ENCODE results near the gene ATG9B. TPM values are rescaled to one million over a fixed set of nuclear protein-coding genes. Genes with fewer than 3 reads are reported as not detected.

Gene ATG9B
- total and polyA plus RNA-seq, 2 of the 13 experiments (the other 11 are each of a cell fraction or from before 2014, with no cell fraction given), result 0.24 TPM; not detected in 1

DNA sequence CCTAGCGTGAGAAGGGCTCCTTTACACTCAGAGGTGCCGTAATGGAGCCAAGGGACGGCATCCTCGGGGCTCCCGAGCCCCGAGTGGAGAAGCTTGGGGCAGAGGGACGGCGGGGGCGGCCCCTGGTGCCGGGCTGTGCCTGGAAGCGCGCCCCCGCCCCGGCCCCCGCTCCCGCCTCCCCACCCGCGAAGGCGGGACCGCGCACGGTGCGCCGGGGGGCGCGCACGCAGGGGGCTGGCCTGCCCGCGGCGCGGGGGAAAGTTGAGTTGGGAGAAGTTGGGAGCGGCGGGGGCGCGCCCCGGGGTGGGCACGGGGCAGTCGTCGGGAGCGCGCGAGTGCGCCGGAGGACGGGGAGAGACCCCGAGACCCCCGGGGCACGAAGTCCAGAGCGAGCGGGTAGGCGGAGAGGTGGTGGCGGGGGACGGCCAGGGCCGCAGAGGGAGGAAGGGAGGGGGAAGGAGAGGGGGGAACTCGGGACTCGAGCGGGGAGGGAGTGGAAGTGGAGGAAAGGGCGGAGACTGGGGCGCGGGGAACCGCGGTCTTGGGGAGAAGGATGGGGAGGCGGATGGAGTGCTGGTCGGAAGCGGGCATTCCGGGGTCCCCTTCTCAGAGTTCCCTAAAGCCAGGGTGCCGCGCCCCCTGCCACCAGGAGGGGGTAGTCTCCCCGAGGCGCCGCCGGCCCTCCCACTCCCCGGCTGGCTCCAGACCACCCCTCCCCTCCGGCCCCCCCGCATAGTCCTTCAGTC is 35.2 kb upstream of the ATG9B start, which contains the start of gene SLC4A2 (continued):
- TF ChIP-seq RARA (CRISPR knock-in tag; IDR thresholded peaks at IDR 0.05) (no peak), ZNF776 (CRISPR knock-in tag; IDR thresholded peaks at IDR 0.05) (peak; percentile 17; the same call in 1 of the 2 replicates), RBM39 (IDR thresholded peaks at IDR 0.05; ENCODE audit: low read depth, low read length, poor library complexity, severe bottlenecking) (peak; percentile 19), ZBTB21 (CRISPR knock-in tag; IDR thresholded peaks at IDR 0.05) (no peak), HNRNPUL1 (IDR thresholded peaks at IDR 0.05; ENCODE audit: low read depth, low read length) (no peak), ZNF773 (CRISPR knock-in tag; IDR thresholded peaks at IDR 0.05; ENCODE audit: borderline replicate concordance) (no peak), NFATC3 (CRISPR knock-in tag; IDR thresholded peaks at IDR 0.05) (no peak), ZFP82 (CRISPR knock-in tag; IDR thresholded peaks at IDR 0.05; ENCODE audit: borderline replicate concordance) (no peak), TMF1 (CRISPR knock-in tag; IDR thresholded peaks at IDR 0.05; ENCODE audit: low read depth) (0 out of 2 replicates have a peak, but pooled peaks have one; percentile 29), TCF7 (IDR thresholded peaks at IDR 0.05; ENCODE audit: low read depth) (no peak), ZNF331 (CRISPR knock-in tag; IDR thresholded peaks at IDR 0.05) (no peak), MIER3 (CRISPR knock-in tag; IDR thresholded peaks at IDR 0.05; ENCODE audit: borderline replicate concordance) (no peak), KDM4B (CRISPR knock-in tag; IDR thresholded peaks at IDR 0.05) (no peak), ZC3H4 (CRISPR knock-in tag; IDR thresholded peaks at IDR 0.05; ENCODE audit: borderline replicate concordance) (no peak), ZBTB38 (CRISPR knock-in tag; IDR thresholded peaks at IDR 0.05) (peak; percentile 16; the same call in 1 of the 2 replicates), ZNF878 (CRISPR knock-in tag; IDR thresholded peaks at IDR 0.05) (no peak), RBFOX2 (IDR thresholded peaks at IDR 0.05; ENCODE audit: low read depth, low read length) (peak; percentile 65), TSC22D2 (CRISPR knock-in tag; IDR thresholded peaks at IDR 0.05; ENCODE audit: borderline replicate concordance) (no peak), ZNF530 (CRISPR knock-in tag; IDR thresholded peaks at IDR 0.05; ENCODE audit: low read depth) (no peak), ZNF850 (CRISPR knock-in tag; conservative IDR thresholded peaks at IDR 0.05) (no peak)
- TF ChIP-seq, protein P1, sequence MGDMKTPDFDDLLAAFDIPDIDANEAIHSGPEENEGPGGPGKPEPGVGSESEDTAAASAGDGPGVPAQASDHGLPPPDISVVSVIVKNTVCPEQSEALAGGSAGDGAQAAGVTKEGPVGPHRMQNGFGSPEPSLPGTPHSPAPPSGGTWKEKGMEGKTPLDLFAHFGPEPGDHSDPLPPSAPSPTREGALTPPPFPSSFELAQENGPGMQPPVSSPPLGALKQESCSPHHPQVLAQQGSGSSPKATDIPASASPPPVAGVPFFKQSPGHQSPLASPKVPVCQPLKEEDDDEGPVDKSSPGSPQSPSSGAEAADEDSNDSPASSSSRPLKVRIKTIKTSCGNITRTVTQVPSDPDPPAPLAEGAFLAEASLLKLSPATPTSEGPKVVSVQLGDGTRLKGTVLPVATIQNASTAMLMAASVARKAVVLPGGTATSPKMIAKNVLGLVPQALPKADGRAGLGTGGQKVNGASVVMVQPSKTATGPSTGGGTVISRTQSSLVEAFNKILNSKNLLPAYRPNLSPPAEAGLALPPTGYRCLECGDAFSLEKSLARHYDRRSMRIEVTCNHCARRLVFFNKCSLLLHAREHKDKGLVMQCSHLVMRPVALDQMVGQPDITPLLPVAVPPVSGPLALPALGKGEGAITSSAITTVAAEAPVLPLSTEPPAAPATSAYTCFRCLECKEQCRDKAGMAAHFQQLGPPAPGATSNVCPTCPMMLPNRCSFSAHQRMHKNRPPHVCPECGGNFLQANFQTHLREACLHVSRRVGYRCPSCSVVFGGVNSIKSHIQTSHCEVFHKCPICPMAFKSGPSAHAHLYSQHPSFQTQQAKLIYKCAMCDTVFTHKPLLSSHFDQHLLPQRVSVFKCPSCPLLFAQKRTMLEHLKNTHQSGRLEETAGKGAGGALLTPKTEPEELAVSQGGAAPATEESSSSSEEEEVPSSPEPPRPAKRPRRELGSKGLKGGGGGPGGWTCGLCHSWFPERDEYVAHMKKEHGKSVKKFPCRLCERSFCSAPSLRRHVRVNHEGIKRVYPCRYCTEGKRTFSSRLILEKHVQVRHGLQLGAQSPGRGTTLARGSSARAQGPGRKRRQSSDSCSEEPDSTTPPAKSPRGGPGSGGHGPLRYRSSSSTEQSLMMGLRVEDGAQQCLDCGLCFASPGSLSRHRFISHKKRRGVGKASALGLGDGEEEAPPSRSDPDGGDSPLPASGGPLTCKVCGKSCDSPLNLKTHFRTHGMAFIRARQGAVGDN (CRISPR knock-in tag; IDR thresholded peaks at IDR 0.05), result 0 out of 2 replicates have a peak, but pooled peaks have one; percentile 28
- TF ChIP-seq, protein P2, sequence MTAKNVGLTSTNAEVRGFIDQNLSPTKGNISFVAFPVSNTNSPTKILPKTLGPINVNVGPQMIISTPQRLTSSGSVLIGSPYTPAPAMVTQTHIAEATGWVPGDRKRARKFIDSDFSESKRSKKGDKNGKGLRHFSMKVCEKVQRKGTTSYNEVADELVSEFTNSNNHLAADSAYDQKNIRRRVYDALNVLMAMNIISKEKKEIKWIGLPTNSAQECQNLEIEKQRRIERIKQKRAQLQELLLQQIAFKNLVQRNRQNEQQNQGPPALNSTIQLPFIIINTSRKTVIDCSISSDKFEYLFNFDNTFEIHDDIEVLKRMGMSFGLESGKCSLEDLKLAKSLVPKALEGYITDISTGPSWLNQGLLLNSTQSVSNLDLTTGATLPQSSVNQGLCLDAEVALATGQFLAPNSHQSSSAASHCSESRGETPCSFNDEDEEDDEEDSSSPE (CRISPR knock-in tag; IDR thresholded peaks at IDR 0.05), result peak; percentile 24; the same call in 1 of the 2 replicates
- TF ChIP-seq, protein P3, sequence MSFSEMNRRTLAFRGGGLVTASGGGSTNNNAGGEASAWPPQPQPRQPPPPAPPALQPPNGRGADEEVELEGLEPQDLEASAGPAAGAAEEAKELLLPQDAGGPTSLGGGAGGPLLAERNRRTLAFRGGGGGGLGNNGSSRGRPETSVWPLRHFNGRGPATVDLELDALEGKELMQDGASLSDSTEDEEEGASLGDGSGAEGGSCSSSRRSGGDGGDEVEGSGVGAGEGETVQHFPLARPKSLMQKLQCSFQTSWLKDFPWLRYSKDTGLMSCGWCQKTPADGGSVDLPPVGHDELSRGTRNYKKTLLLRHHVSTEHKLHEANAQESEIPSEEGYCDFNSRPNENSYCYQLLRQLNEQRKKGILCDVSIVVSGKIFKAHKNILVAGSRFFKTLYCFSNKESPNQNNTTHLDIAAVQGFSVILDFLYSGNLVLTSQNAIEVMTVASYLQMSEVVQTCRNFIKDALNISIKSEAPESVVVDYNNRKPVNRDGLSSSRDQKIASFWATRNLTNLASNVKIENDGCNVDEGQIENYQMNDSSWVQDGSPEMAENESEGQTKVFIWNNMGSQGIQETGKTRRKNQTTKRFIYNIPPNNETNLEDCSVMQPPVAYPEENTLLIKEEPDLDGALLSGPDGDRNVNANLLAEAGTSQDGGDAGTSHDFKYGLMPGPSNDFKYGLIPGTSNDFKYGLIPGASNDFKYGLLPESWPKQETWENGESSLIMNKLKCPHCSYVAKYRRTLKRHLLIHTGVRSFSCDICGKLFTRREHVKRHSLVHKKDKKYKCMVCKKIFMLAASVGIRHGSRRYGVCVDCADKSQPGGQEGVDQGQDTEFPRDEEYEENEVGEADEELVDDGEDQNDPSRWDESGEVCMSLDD (CRISPR knock-in tag; IDR thresholded peaks at IDR 0.05; ENCODE audit: borderline replicate concordance), result peak; percentile 37; the same call in 1 of the 2 replicates
